ENCODE results near the gene SLC9A3.

Gene SLC9A3

GRCh38 chr5:540906-541538 lies 16.8 kb upstream of the SLC9A3 start:
- ATAC-seq, result no peak
- no peak for TF ChIP-seq ZNF70 (CRISPR knock-in tag; IDR thresholded peaks at IDR 0.05)
- no peak for TF ChIP-seq ZFP3 (CRISPR knock-in tag; IDR thresholded peaks at IDR 0.05)
- TF ChIP-seq PATZ1 (CRISPR knock-in tag; IDR thresholded peaks at IDR 0.05; ENCODE audit: borderline replicate concordance), result no peak
- TF ChIP-seq PPARA (CRISPR knock-in tag; IDR thresholded peaks at IDR 0.05; ENCODE audit: borderline replicate concordance), result no peak
- no peak for TF ChIP-seq ZC3H10 (CRISPR knock-in tag; IDR thresholded peaks at IDR 0.05)
- no peak for TF ChIP-seq OSR1 (CRISPR knock-in tag; IDR thresholded peaks at IDR 0.05)
- TF ChIP-seq RARB (CRISPR knock-in tag; IDR thresholded peaks at IDR 0.05), result no peak

GRCh38 chr5:540071-540905 lies 16.0 kb upstream of the SLC9A3 start:
- TF ChIP-seq OSR1 (CRISPR knock-in tag; IDR thresholded peaks at IDR 0.05), result no peak
- no peak for TF ChIP-seq BACH2 (CRISPR knock-in tag; IDR thresholded peaks at IDR 0.05; ENCODE audit: borderline replicate concordance)
- no peak for TF ChIP-seq TCF4 (CRISPR knock-in tag; IDR thresholded peaks at IDR 0.05; ENCODE audit: borderline replicate concordance)
- TF ChIP-seq ZNF8 (CRISPR knock-in tag; IDR thresholded peaks at IDR 0.05), result no peak
- no peak for TF ChIP-seq SNAI2 (CRISPR knock-in tag; IDR thresholded peaks at IDR 0.05)
- no peak for TF ChIP-seq TOX (CRISPR knock-in tag; IDR thresholded peaks at IDR 0.05; ENCODE audit: borderline replicate concordance)
- TF ChIP-seq ESRRG (CRISPR knock-in tag; IDR thresholded peaks at IDR 0.05), result no peak
- no peak for TF ChIP-seq ARNTL (CRISPR knock-in tag; IDR thresholded peaks at IDR 0.05; ENCODE audit: borderline replicate concordance, low read depth)
- no peak for TF ChIP-seq PPARA (CRISPR knock-in tag; IDR thresholded peaks at IDR 0.05; ENCODE audit: borderline replicate concordance)
- TF ChIP-seq ZNF565 (CRISPR knock-in tag; conservative IDR thresholded peaks at IDR 0.05; ENCODE audit: low read depth), result no peak
- no peak for ATAC-seq

GRCh38 chr5:539469-540070 lies 15.3 kb upstream of the SLC9A3 start:
- TF ChIP-seq TOX (CRISPR knock-in tag; IDR thresholded peaks at IDR 0.05; ENCODE audit: borderline replicate concordance), result no peak
- TF ChIP-seq CREB5 (CRISPR knock-in tag; IDR thresholded peaks at IDR 0.05; ENCODE audit: low read depth), result no peak
- no peak for TF ChIP-seq PATZ1 (CRISPR knock-in tag; IDR thresholded peaks at IDR 0.05; ENCODE audit: borderline replicate concordance)
- no peak for TF ChIP-seq ZFP30 (CRISPR knock-in tag; IDR thresholded peaks at IDR 0.05)
- TF ChIP-seq BACH2 (CRISPR knock-in tag; IDR thresholded peaks at IDR 0.05; ENCODE audit: borderline replicate concordance), result no peak
- TF ChIP-seq ZNF70 (CRISPR knock-in tag; IDR thresholded peaks at IDR 0.05), result no peak
- no peak for TF ChIP-seq TSHZ2 (CRISPR knock-in tag; IDR thresholded peaks at IDR 0.05)
- TF ChIP-seq ZNF565 (CRISPR knock-in tag; conservative IDR thresholded peaks at IDR 0.05; ENCODE audit: low read depth), result no peak
- no peak for TF ChIP-seq GLIS3 (CRISPR knock-in tag; IDR thresholded peaks at IDR 0.05)
- no peak for TF ChIP-seq ISL1 (CRISPR knock-in tag; IDR thresholded peaks at IDR 0.05)
- ATAC-seq, result no peak

Measured in SK-N-SH treated with all-trans-retinoic acid at 6 μM for 48 hours (cell line).